Mesenchymal stem cell (in vitro differentiated cells and primary cell): ENCODE measurements around the gene PANK2.

Source experiments
- DNase-seq: peaks from one replicate; pipeline ENCODE4 v3.0.0-alpha.2; 2013
- H2AFZ ChIP-seq: one replicate; pipeline ENCODE4 v1.6.1; 2013; ENCODE audit warnings: low read depth, mild to moderate bottlenecking, control low read depth, inconsistent platforms, low read length, moderate library complexity
- H2AK5ac ChIP-seq: 2 replicates; pipeline ENCODE4 v1.6.1; 2013; ENCODE audit warnings: low read length, moderate library complexity, mild to moderate bottlenecking, inconsistent platforms; ENCODE audit not compliant: severe bottlenecking
- H2BK120ac ChIP-seq: one replicate; pipeline ENCODE4 v1.6.1; 2013; ENCODE audit warnings: low read depth, mild to moderate bottlenecking, inconsistent platforms, low read length, moderate library complexity
- H2BK12ac ChIP-seq, 2 experiments: one replicate each; pipeline ENCODE4 v1.6.1; 2013; ENCODE audit warnings: inconsistent platforms in 2 of 2, low read length in 2 of 2, mild to moderate bottlenecking in 2 of 2, moderate library complexity in 2 of 2, control low read depth in 1 of 2
- H2BK15ac ChIP-seq: one replicate; pipeline ENCODE4 v1.6.1; 2013; ENCODE audit warnings: mild to moderate bottlenecking, low read depth, inconsistent platforms; ENCODE audit not compliant: poor library complexity, severe bottlenecking
- H2BK5ac ChIP-seq: 2 replicates; pipeline ENCODE4 v1.6.1; 2013; ENCODE audit warnings: low read depth, mild to moderate bottlenecking, low read length, control low read depth, inconsistent platforms; ENCODE audit not compliant: poor library complexity, severe bottlenecking
- H3K14ac ChIP-seq, 2 experiments: one replicate each; pipeline ENCODE4 v1.6.1; 2013; ENCODE audit warnings: inconsistent platforms in 2 of 2, low read length in 2 of 2, control low read depth in 1 of 2, mild to moderate bottlenecking in 1 of 2, moderate library complexity in 1 of 2
- H3K18ac ChIP-seq, 2 experiments: one replicate each; pipeline ENCODE4 v1.6.1; 2013; ENCODE audit warnings: inconsistent platforms in 2 of 2, low read length in 2 of 2, control low read depth in 1 of 2, low read depth in 1 of 2, mild to moderate bottlenecking in 1 of 2
- H3K23ac ChIP-seq, 2 experiments: one replicate each; pipeline ENCODE4 v1.6.1; 2013; ENCODE audit warnings: inconsistent platforms in 2 of 2, low read length in 2 of 2, mild to moderate bottlenecking in 2 of 2, moderate library complexity in 2 of 2, control low read depth in 1 of 2
- H3K27ac ChIP-seq: 2 replicates; pipeline ENCODE4 v1.5.1; 2013; ENCODE audit warnings: mild to moderate bottlenecking, moderate library complexity, low read length, control low read depth, inconsistent platforms; ENCODE audit not compliant: poor library complexity, severe bottlenecking
- H3K27me3 ChIP-seq, 2 experiments: 2 replicates each; pipeline versions ENCODE4 v1.6.1 to v1.7.0; 2013; ENCODE audit warnings: low read length in 2 of 2, mild to moderate bottlenecking in 2 of 2, moderate library complexity in 2 of 2, control low read depth in 1 of 2, inconsistent platforms in 1 of 2; ENCODE audit not compliant: control insufficient read depth in 1 of 2, insufficient read depth in 1 of 2
- H3K36me3 ChIP-seq, 2 experiments: 2 replicates each; pipeline versions ENCODE4 v1.6.1 to v1.7.0; 2013; ENCODE audit warnings: low read length in 2 of 2, control low read depth in 1 of 2, inconsistent platforms in 1 of 2, low read depth in 1 of 2, mild to moderate bottlenecking in 1 of 2; ENCODE audit not compliant: insufficient read depth in 2 of 2, control insufficient read depth in 1 of 2
- H3K4ac ChIP-seq, 2 experiments: one replicate each; pipeline ENCODE4 v1.6.1; 2013; ENCODE audit warnings: inconsistent platforms in 2 of 2, low read length in 2 of 2, mild to moderate bottlenecking in 2 of 2, moderate library complexity in 2 of 2, control low read depth in 1 of 2, low read depth in 1 of 2
- H3K4me1 ChIP-seq: 2 replicates; pipeline ENCODE4 v1.6.1; 2013; ENCODE audit warnings: low read depth, low read length, control low read depth; ENCODE audit not compliant: control insufficient read depth, insufficient read depth
- H3K4me2 ChIP-seq: 2 replicates; pipeline ENCODE4 v1.6.1; 2013; ENCODE audit warnings: low read length, mild to moderate bottlenecking, inconsistent platforms; ENCODE audit not compliant: poor library complexity, severe bottlenecking
- H3K4me3 ChIP-seq, 2 experiments: 2 replicates each; pipeline versions ENCODE4 v1.5.1 to v1.7.0; 2013; ENCODE audit warnings: low read length in 2 of 2, mild to moderate bottlenecking in 2 of 2, control low read depth in 1 of 2, low read depth in 1 of 2; ENCODE audit not compliant: insufficient read depth in 1 of 2
- H3K79me1 ChIP-seq: replicated peaks from 2 replicates; pipeline ENCODE4 v1.6.1; 2013; ENCODE audit warnings: mild to moderate bottlenecking, control low read depth, low read length, inconsistent platforms; ENCODE audit not compliant: poor library complexity, severe bottlenecking
- H3K9ac ChIP-seq: 2 replicates; pipeline ENCODE4 v1.7.0; 2013; ENCODE audit warnings: mild to moderate bottlenecking, low read length, moderate library complexity
- H3K9me3 ChIP-seq: 2 replicates; pipeline ENCODE4 v1.7.0; 2013; ENCODE audit warnings: mild to moderate bottlenecking, low read length; ENCODE audit not compliant: control insufficient read depth
- H4K8ac ChIP-seq: one replicate; pipeline ENCODE4 v1.6.1; 2013; ENCODE audit warnings: inconsistent platforms, mild to moderate bottlenecking, low read length, moderate library complexity
- H4K91ac ChIP-seq: one replicate; pipeline ENCODE4 v1.6.1; 2013; ENCODE audit warnings: mild to moderate bottlenecking, low read length, inconsistent platforms
- WGBS: methylation state at CpG from one replicate; pipeline ENCODE4 v1.1.7; 2013; ENCODE audit warnings: mixed read lengths; 5-methylcytosine and 5-hydroxymethylcytosine counted together
- small RNA-seq: library from polyadenylated mRNA; stranded (forward); fragments of <200 nt; extraction: miRNeasy Mini kit (QIAGEN cat#:217004); gene quantifications from one replicate; pipeline ENCODE3, GENCODE V24; 2013; ENCODE audit warnings: low read depth

Gene PANK2

DNA sequence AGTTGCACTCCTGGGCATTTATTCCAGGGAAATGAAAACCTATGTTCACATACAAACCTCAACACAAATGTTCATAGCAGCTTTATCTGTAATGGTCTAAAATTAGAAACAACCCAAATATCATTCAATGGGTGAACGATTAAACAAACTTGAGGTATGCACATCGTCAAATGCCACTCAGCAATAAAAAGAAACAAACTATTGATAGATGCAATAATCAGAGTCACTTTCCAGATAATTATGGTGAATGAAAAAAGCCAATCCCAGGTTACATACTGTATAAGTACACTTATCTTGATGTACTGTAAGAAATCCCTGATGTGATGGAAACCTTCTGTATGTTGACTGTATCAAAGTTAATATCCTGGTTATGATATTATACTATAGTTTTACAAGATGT is 87.3 kb downstream of the PANK2 start:
- Histone ChIP-seq H3K18ac (no peak overlapping the region), H4K8ac (no peak overlapping the region), H2BK15ac (no peak overlapping the region), H3K27ac (no peak overlapping the region), H2BK12ac (no peak overlapping the region), H2AK5ac (no peak overlapping the region), H4K91ac (no peak overlapping the region), H3K79me1 (peaks cover 2% of the 10 kb centered on the region), H3K4me3 (no peak overlapping the region), H3K27me3 (no peaks in the 10 kb centered on the region), H2BK5ac (no peak overlapping the region), H3K23ac (no peak overlapping the region), H3K4me1 (peaks cover 2% of the 10 kb centered on the region), H2AFZ (no peak overlapping the region), H3K14ac (no peak overlapping the region), H3K36me3 (peaks cover 0 to 31% of the 10 kb centered on the region in 2 experiments), H2BK120ac (no peak overlapping the region), H3K4ac (no peak overlapping the region), H3K9ac (no peak overlapping the region), H3K9me3 (no peaks in the 10 kb centered on the region), H3K4me2 (no peak overlapping the region)
- DNase-seq = no peak
- no CpG with 5 or more reads among the region's 2 CpGs for WGBS

Small RNA genes within 50 kb of the gene (small RNA-seq; reads per million reads assigned to genes)
- 171 reads per million, percentile 94 among the genes with 10 or more reads in this experiment for gene MIR103A2
